H7 (cell line): ENCODE data around the gene UNC50. TPM values are rescaled to one million over a fixed set of nuclear protein-coding genes. Genes with fewer than 3 reads are reported as not detected.
"Not testable (repeated sequence)": the region's sequence is repeated elsewhere in the genome, so short reads cannot be mapped to it uniquely, and the experiment has no call there.

Experiments
- DNase-seq: peaks from one replicate; pipeline ENCODE4 v3.0.0; 2012
- H3K27me3 ChIP-seq: 2 replicates; pipeline ENCODE4 v1.6.0; 2011; ENCODE audit warnings: mild to moderate bottlenecking, low read length; ENCODE audit not compliant: control insufficient read depth, insufficient read depth
- H3K36me3 ChIP-seq: replicated peaks from 2 replicates; pipeline ENCODE4 v1.5.1; 2011; ENCODE audit warnings: low read length; ENCODE audit not compliant: control insufficient read depth, insufficient read depth
- H3K4me3 ChIP-seq: 2 replicates; pipeline ENCODE4 v1.5.1; 2011; ENCODE audit warnings: low read depth, mild to moderate bottlenecking, control low read depth, low read length, moderate library complexity; ENCODE audit not compliant: insufficient read depth
- total RNA-seq: library from RNA; depleted of rRNA; stranded (reverse); fragments of >200 nt; shearing (Covaris generic); gene quantifications from 2 replicates; pipeline ENCODE4 v1.2.3, GENCODE V29; 2014

UNC50 gene
- total RNA-seq, 1 experiment from 2014 or later = 37.1 TPM

- no peak for DNase-seq
- no peaks in the 10 kb centered on the region for H3K27me3 ChIP-seq
- peaks cover 1% of the 10 kb centered on the region; the same call in 1 of the 2 replicates for H3K36me3 ChIP-seq
- H3K4me3 ChIP-seq = no peak overlapping the region
These were observed 21.7 kb upstream of the UNC50 start for GRCh38 chr2:98586551-98587140.

- DNase-seq = no peak
- Histone ChIP-seq H3K4me3 (no peak overlapping the region), H3K27me3 (no peaks in the 10 kb centered on the region), H3K36me3 (peaks cover 1% of the 10 kb centered on the region; the same call in 1 of the 2 replicates)
These were observed 19.4 kb upstream of the UNC50 start for GRCh38 chr2:98588880-98589431.

- Histone ChIP-seq H3K4me3 (no peak overlapping the region), H3K27me3 (no peaks in the 10 kb centered on the region), H3K36me3 (peaks cover 1% of the 10 kb centered on the region; the same call in 1 of the 2 replicates)
- DNase-seq = no peak
These were observed 18.9 kb upstream of the UNC50 start for GRCh38 chr2:98589489-98589888.

GRCh38 chr2:98592565-98592964 is 15.8 kb upstream of the UNC50 start:
- H3K4me3 ChIP-seq = no peak overlapping the region
- H3K27me3 ChIP-seq = no peaks in the 10 kb centered on the region
- H3K36me3 ChIP-seq = peaks cover 1% of the 10 kb centered on the region; the same call in 1 of the 2 replicates
- DNase-seq = no peak

GRCh38 chr2:98594665-98595064 is 13.7 kb upstream of the UNC50 start:
- not testable (repeated sequence) for H3K4me3 ChIP-seq, H3K36me3 ChIP-seq, H3K27me3 ChIP-seq, DNase-seq

GRCh38 chr2:98598781-98599428 is 9.5 kb upstream of the UNC50 start:
- Histone ChIP-seq H3K4me3 (no peak overlapping the region), H3K36me3 (no peaks in the 10 kb centered on the region; the same call in none of the 2 replicates), H3K27me3 (no peaks in the 10 kb centered on the region)
- DNase-seq = no peak

- Histone ChIP-seq H3K4me3 (no peak overlapping the region), H3K36me3 (no peaks in the 10 kb centered on the region; the same call in none of the 2 replicates), H3K27me3 (no peaks in the 10 kb centered on the region)
- peak; percentile 74 for DNase-seq
These were observed 6.8 kb upstream of the UNC50 start for GRCh38 chr2:98601532-98602132.

- Histone ChIP-seq H3K4me3 (no peak overlapping the region), H3K36me3 (no peaks in the 10 kb centered on the region; the same call in 1 of the 2 replicates), H3K27me3 (no peaks in the 10 kb centered on the region)
- no peak for DNase-seq
These were observed 3.8 kb upstream of the UNC50 start for GRCh38 chr2:98604547-98604946.

GRCh38 chr2:98605076-98605475 is 3.3 kb upstream of the UNC50 start:
- H3K36me3 ChIP-seq = no peaks in the 10 kb centered on the region; the same call in 1 of the 2 replicates
- no peak for DNase-seq
- no peaks in the 10 kb centered on the region for H3K27me3 ChIP-seq
- H3K4me3 ChIP-seq = no peak overlapping the region

- H3K4me3 ChIP-seq = no peak overlapping the region
- DNase-seq = no peak
These were observed 2.0 kb upstream of the UNC50 start for GRCh38 chr2:98606431-98606830.

GRCh38 chr2:98607104-98607503 is 1.3 kb upstream of the UNC50 start:
- no peak for DNase-seq
- H3K4me3 ChIP-seq = peak overlapping the region; percentile 99; the same call in 1 of the 2 replicates
- H3K27me3 ChIP-seq = no peaks in the 10 kb centered on the region
- peaks cover 13% of the 10 kb centered on the region for H3K36me3 ChIP-seq

More at GRCh38 chr2:98606431-98606830, 2.0 kb upstream of the UNC50 start:
- Histone ChIP-seq H3K36me3 (peaks cover 10% of the 10 kb centered on the region), H3K27me3 (no peaks in the 10 kb centered on the region)

GRCh38 chr2:98607741-98608115 is 661 bp upstream of the UNC50 start:
- peaks cover 14% of the 10 kb centered on the region for H3K36me3 ChIP-seq
- DNase-seq = no peak
- peak overlapping the region; percentile 99 for H3K4me3 ChIP-seq
- H3K27me3 ChIP-seq = no peaks in the 10 kb centered on the region

GRCh38 chr2:98608962-98609604 is 694 bp downstream of the UNC50 start:
- peak overlapping the region; percentile 99 for H3K4me3 ChIP-seq
- peak; percentile 75 for DNase-seq
- H3K36me3 ChIP-seq = peaks cover 20% of the 10 kb centered on the region
- H3K27me3 ChIP-seq = no peaks in the 10 kb centered on the region

- DNase-seq = no peak
- Histone ChIP-seq H3K36me3 (peaks cover 26% of the 10 kb centered on the region), H3K27me3 (no peaks in the 10 kb centered on the region)
These were observed 5.8 kb downstream of the UNC50 start for GRCh38 chr2:98614024-98614739.

More at GRCh38 chr2:98614024-98614739, 5.8 kb downstream of the UNC50 start:
- no peak overlapping the region for H3K4me3 ChIP-seq
